Erythroblast (primary cell): ENCODE data around the gene FAM161A.

Experiments used
- GATA1 ChIP-seq: IDR thresholded peaks from 2 replicates; pipeline ENCODE4 v1.6.1; 2011; ENCODE audit warnings: low read depth, mild to moderate bottlenecking, control low read depth, low read length, moderate library complexity
- POLR2A ChIP-seq: IDR thresholded peaks from 2 replicates; pipeline ENCODE4 v1.6.1; 2011; ENCODE audit warnings: mild to moderate bottlenecking, low read length

DNA sequence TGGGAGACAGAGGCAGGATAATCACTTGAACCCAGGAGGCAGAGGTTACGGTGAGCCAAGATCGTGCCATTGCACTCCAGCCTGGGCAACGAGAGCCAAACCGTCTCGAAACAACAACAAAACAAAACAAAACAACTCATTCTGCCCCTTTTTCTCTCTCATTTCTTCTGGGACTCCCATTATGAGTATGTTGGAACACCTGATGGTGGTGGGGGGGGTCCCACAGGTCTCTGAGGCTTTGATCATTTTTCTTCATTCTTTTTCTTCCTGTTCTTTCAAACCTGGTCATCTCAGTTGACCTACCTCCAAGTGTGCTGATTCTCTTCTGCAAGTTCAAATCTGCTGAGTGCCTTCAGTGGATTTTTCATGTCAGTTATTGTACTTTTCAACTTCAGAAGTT lies 8.2 kb upstream of the FAM161A start:
- TF ChIP-seq POLR2A (no peak), GATA1 (no peak)
